ENCODE results near the gene ZFP62. TPM values are rescaled to one million over a fixed set of nuclear protein-coding genes. Genes with fewer than 3 reads are reported as not detected.

The ZFP62 gene
- total RNA-seq, 6 donors from 2014 or later, result 19.6 to 41.2 (median 26.1) TPM

GRCh38 chr5:180807654-180808414 lies 53.2 kb downstream of the ZFP62 start:
- WGBS, 2 donors, result 29 to 34% methylated on average over 6 of the region's 6 CpGs
- Histone ChIP-seq H3K4me1 (peaks cover 78 to 82% (median 79%) of the 10 kb centered on the region in 4 donors), H3K36me3 (peaks cover 0 to 2% (median 0%) of the 10 kb centered on the region in 4 donors), H3K27me3 (no peaks in the 10 kb centered on the region), H3K9me3 (no peaks in the 10 kb centered on the region), H3K4me3 (peak overlapping the region in 2 of 4 donors; percentile 79 to 83), H3K27ac (peak overlapping the region; percentile 98 to 99 (median 99))
- TF ChIP-seq POLR2A (IDR thresholded peaks at IDR 0.05), result no peak
- no peak for TF ChIP-seq CTCF (IDR thresholded peaks at IDR 0.05)
- TF ChIP-seq POLR2AphosphoS5 (IDR thresholded peaks at IDR 0.05), result no peak
- ATAC-seq (ENCODE audit: low FRiP score in 2 of 2) (no peak), DNase-seq (no peak)

- no peaks in the 10 kb centered on the region for H3K27me3 ChIP-seq
- DNase-seq (no peak), ATAC-seq (ENCODE audit: low FRiP score in 2 of 2) (no peak)
- H3K36me3 ChIP-seq, result peaks cover 0 to 2% (median 0%) of the 10 kb centered on the region in 4 donors
- WGBS, 2 donors, result 77 to 90% methylated on average over 1 of the region's 1 CpG
- peaks cover 77 to 80% (median 78%) of the 10 kb centered on the region in 4 donors for H3K4me1 ChIP-seq
- no peak for TF ChIP-seq POLR2A (IDR thresholded peaks at IDR 0.05)
- no peak for TF ChIP-seq POLR2AphosphoS5 (IDR thresholded peaks at IDR 0.05)
- no peak for TF ChIP-seq EP300 (IDR thresholded peaks at IDR 0.05)
- H3K9me3 ChIP-seq, result no peaks in the 10 kb centered on the region
- peak overlapping the region; percentile 98 to 99 (median 99) for H3K27ac ChIP-seq
- H3K4me3 ChIP-seq, result peak overlapping the region in 2 of 4 donors; percentile 79 to 83
These were observed 54.0 kb downstream of the ZFP62 start for GRCh38 chr5:180807046-180807445.

- Histone ChIP-seq H3K4me1 (peaks cover 74 to 80% (median 76%) of the 10 kb centered on the region in 4 donors), H3K27me3 (no peaks in the 10 kb centered on the region), H3K4me3 (peak overlapping the region in 1 of 4 donors; percentile 83), H3K27ac (peak overlapping the region; percentile 98 to 99 (median 99)), H3K9me3 (no peaks in the 10 kb centered on the region), H3K36me3 (peaks cover 0 to 2% (median 0%) of the 10 kb centered on the region in 4 donors)
- ATAC-seq (ENCODE audit: low FRiP score in 2 of 2) (no peak), DNase-seq (peak in 1 of 2 donors; percentile 49)
- TF ChIP-seq POLR2AphosphoS5 (IDR thresholded peaks at IDR 0.05) (no peak), CTCF (IDR thresholded peaks at IDR 0.05) (no peak), POLR2A (IDR thresholded peaks at IDR 0.05) (no peak), EP300 (IDR thresholded peaks at IDR 0.05) (no peak)
- WGBS, 2 donors, result 63 to 75% methylated on average over 8 to 9 of the region's 9 CpGs
These were observed 54.6 kb downstream of the ZFP62 start for GRCh38 chr5:180806351-180807011.

GRCh38 chr5:180804129-180804618 lies 56.9 kb downstream of the ZFP62 start:
- Histone ChIP-seq H3K36me3 (peaks cover 0 to 7% (median under 1%) of the 10 kb centered on the region in 4 donors), H3K27ac (peak overlapping the region; percentile 98 to 99 (median 99)), H3K27me3 (no peaks in the 10 kb centered on the region), H3K9me3 (no peaks in the 10 kb centered on the region), H3K4me3 (peak overlapping the region in 3 of 4 donors; percentile 78 to 95 (median 89)), H3K4me1 (peaks cover 87 to 92% (median 90%) of the 10 kb centered on the region in 4 donors)
- ATAC-seq (ENCODE audit: low FRiP score in 2 of 2) (no peak), DNase-seq (peak in 1 of 2 donors; percentile 68)
- WGBS, 2 donors, result 62 to 69% methylated on average over 10 to 22 of the region's 22 CpGs
- TF ChIP-seq CTCF (IDR thresholded peaks at IDR 0.05), result no peak
- TF ChIP-seq POLR2AphosphoS5 (IDR thresholded peaks at IDR 0.05), result no peak
- TF ChIP-seq EP300 (IDR thresholded peaks at IDR 0.05), result no peak
- no peak for TF ChIP-seq POLR2A (IDR thresholded peaks at IDR 0.05)
